Activated naive CD8-positive, alpha-beta T cell treated with anti-CD3 and anti-CD28 coated beads, Interleukin-2, amount 50 U/mL, for 16 hours (primary cell): ENCODE data around the gene DQX1.
"Not testable (repeated sequence)": the region's sequence is repeated elsewhere in the genome, so short reads cannot be mapped to it uniquely, and the experiment has no call there.

Source experiments
- DNase-seq: peaks from one replicate; pipeline ENCODE4 v3.0.0-alpha.2; 2020; ENCODE audit warnings: low read depth, low spot score

Gene DQX1

GRCh38 chr2:74496997-74497776, 28.8 kb downstream of the DQX1 start:
- no peak for DNase-seq

GRCh38 chr2:74495440-74495839, 30.6 kb downstream of the DQX1 start:
- no peak for DNase-seq

- no peak for DNase-seq
Observed at GRCh38 chr2:74493546-74493945, 32.5 kb downstream of the DQX1 start.

- no peak for DNase-seq
Observed at GRCh38 chr2:74491648-74492544, 34.1 kb downstream of the DQX1 start.

- DNase-seq, result no peak
Observed at GRCh38 chr2:74489906-74490305, 36.1 kb downstream of the DQX1 start.

GRCh38 chr2:74488643-74489481, 37.2 kb downstream of the DQX1 start:
- DNase-seq, result no peak

GRCh38 chr2:74486141-74486540, 39.9 kb downstream of the DQX1 start:
- no peak for DNase-seq

- not testable (repeated sequence) for DNase-seq
Observed at GRCh38 chr2:74483675-74484164, 42.3 kb downstream of the DQX1 start.

GRCh38 chr2:74482801-74483674, 43.0 kb downstream of the DQX1 start, which contains the start of the genes CCDC142 and TTC31:
Gene CCDC142, minus strand, starts transcription at chr2:74482998. Its CDS starts 161 bp downstream, at chr2:74482837.
Gene TTC31, plus strand, starts transcription at chr2:74483081. Its CDS starts 15 bp downstream, at chr2:74483096.
- DNase-seq, result peak; percentile 86

- DNase-seq, result no peak
Observed at GRCh38 chr2:74481961-74482800, 43.9 kb downstream of the DQX1 start.

- no peak for DNase-seq
Observed at GRCh38 chr2:74481431-74481830, 44.6 kb downstream of the DQX1 start.

GRCh38 chr2:74474899-74475298, 51.1 kb downstream of the DQX1 start:
- no peak for DNase-seq

GRCh38 chr2:74474481-74474880, 51.5 kb downstream of the DQX1 start:
- DNase-seq, result no peak

- no peak for DNase-seq
Observed at GRCh38 chr2:74472945-74473258, 53.1 kb downstream of the DQX1 start.

- DNase-seq, result peak; percentile 93
Observed at GRCh38 chr2:74472086-74472944, 53.7 kb downstream of the DQX1 start, which contains the start of gene MRPL53. Gene MRPL53, minus strand, starts transcription at chr2:74472680. Its CDS starts 20 bp downstream, at chr2:74472660.

- DNase-seq, result no peak
Observed at GRCh38 chr2:74471332-74472065, 54.5 kb downstream of the DQX1 start.

GRCh38 chr2:74470742-74471141, 55.3 kb downstream of the DQX1 start:
- not testable (repeated sequence) for DNase-seq
